Thoracic aorta (tissue), 2 donors: ENCODE measurements around the gene LRRC8C. TPM values are rescaled to one million over a fixed set of nuclear protein-coding genes. Genes with fewer than 3 reads are reported as not detected.

Experiments
- ATAC-seq: fragments of 150-250 bp; one replicate; pipeline ENCODE4 v1.8.0; 2017; ENCODE audit warnings: low read depth; ENCODE audit not compliant: insufficient number of reproducible peaks, low FRiP score
- DNase-seq: peaks from one replicate; pipeline ENCODE4 v3.0.0-alpha.2; 2020; ENCODE audit warnings: low spot score
- H3K27ac ChIP-seq, 2 donors: fragments of 200-600 bp; sonication (generic); 1 replicate in 1 of 2; 2 replicates in 1 of 2; pipeline ENCODE4 v1.5.1; 2016; ENCODE audit warnings: mild to moderate bottlenecking in 2 of 2, moderate library complexity in 2 of 2
- H3K27me3 ChIP-seq: fragments of 200-600 bp; sonication (generic); replicated peaks from 2 replicates; pipeline ENCODE4 v1.6.0; 2016; ENCODE audit warnings: mild to moderate bottlenecking; ENCODE audit not compliant: insufficient read depth
- H3K36me3 ChIP-seq: fragments of 200-600 bp; sonication (generic); one replicate; pipeline ENCODE4 v1.5.1; 2016
- H3K4me1 ChIP-seq, 2 donors: fragments of 200-600 bp; sonication (generic); 1 replicate in 1 of 2; 2 replicates in 1 of 2; pipeline versions ENCODE4 v1.5.1 to v1.6.0; 2016; ENCODE audit warnings: low read depth in 2 of 2, mild to moderate bottlenecking in 1 of 2; ENCODE audit not compliant: control insufficient read depth in 1 of 2
- H3K4me3 ChIP-seq: fragments of 200-600 bp; sonication (generic); 2 replicates; pipeline ENCODE4 v1.5.1; 2016; ENCODE audit warnings: mild to moderate bottlenecking
- H3K9me3 ChIP-seq: fragments of 200-600 bp; sonication (generic); 2 replicates; pipeline ENCODE4 v1.5.1; 2016
- CTCF ChIP-seq: fragments of 200-600 bp; sonication (generic); IDR thresholded peaks from one replicate; pipeline ENCODE4 v1.5.1; 2019; ENCODE audit warnings: antibody characterized with exemption
- total RNA-seq, 2 donors: library from RNA; depleted of rRNA; stranded (reverse); fragments of >200 nt; gene quantifications; one replicate each; pipeline versions ENCODE4 v1.1.0 to v1.2.3, GENCODE V29; 2016

LRRC8C gene
- total RNA-seq, 2 donors from 2014 or later = 11.6 to 15.2 TPM

GRCh38 chr1:89603651-89604413, 29.1 kb upstream of the LRRC8C start:
- no peaks in the 10 kb centered on the region for H3K27me3 ChIP-seq
- no peaks in the 10 kb centered on the region for H3K36me3 ChIP-seq
- TF ChIP-seq CTCF = no peak
- H3K4me3 ChIP-seq = no peak overlapping the region
- no peak overlapping the region for H3K27ac ChIP-seq
- H3K9me3 ChIP-seq = no peaks in the 10 kb centered on the region
- ATAC-seq (no peak), DNase-seq (no peak)
- H3K4me1 ChIP-seq = no peaks in the 10 kb centered on the region

- Histone ChIP-seq H3K9me3 (no peaks in the 10 kb centered on the region), H3K4me1 (no peaks in the 10 kb centered on the region), H3K36me3 (no peaks in the 10 kb centered on the region), H3K27me3 (no peaks in the 10 kb centered on the region), H3K27ac (no peak overlapping the region), H3K4me3 (no peak overlapping the region)
- TF ChIP-seq CTCF = no peak
- ATAC-seq (no peak), DNase-seq (no peak)
Measured at GRCh38 chr1:89604414-89604735, 28.5 kb upstream of the LRRC8C start.

- Histone ChIP-seq H3K9me3 (no peaks in the 10 kb centered on the region), H3K27ac (no peak overlapping the region), H3K4me3 (no peak overlapping the region), H3K27me3 (no peaks in the 10 kb centered on the region), H3K4me1 (no peaks in the 10 kb centered on the region), H3K36me3 (no peaks in the 10 kb centered on the region)
- TF ChIP-seq CTCF = no peak
- no peak for ATAC-seq
- DNase-seq = no peak
Measured at GRCh38 chr1:89605692-89606091, 27.2 kb upstream of the LRRC8C start.

GRCh38 chr1:89606227-89606980, 26.5 kb upstream of the LRRC8C start:
- H3K27me3 ChIP-seq = no peaks in the 10 kb centered on the region
- no peak for DNase-seq
- no peaks in the 10 kb centered on the region for H3K9me3 ChIP-seq
- ATAC-seq = no peak
- H3K4me3 ChIP-seq = no peak overlapping the region
- no peaks in the 10 kb centered on the region for H3K4me1 ChIP-seq
- H3K27ac ChIP-seq = no peak overlapping the region
- no peaks in the 10 kb centered on the region for H3K36me3 ChIP-seq
- TF ChIP-seq CTCF = no peak

GRCh38 chr1:89607156-89607555, 25.8 kb upstream of the LRRC8C start:
- H3K27ac ChIP-seq = no peak overlapping the region
- no peaks in the 10 kb centered on the region for H3K9me3 ChIP-seq
- no peak for TF ChIP-seq CTCF
- H3K36me3 ChIP-seq = no peaks in the 10 kb centered on the region
- H3K4me1 ChIP-seq = no peaks in the 10 kb centered on the region
- no peak for DNase-seq
- H3K4me3 ChIP-seq = no peak overlapping the region
- ATAC-seq = no peak
- no peaks in the 10 kb centered on the region for H3K27me3 ChIP-seq
